Vagina (tissue), 2 donors: Measurements from ENCODE around the gene IMPA2.

Experiments
- POLR2A ChIP-seq, 2 donors: fragments of 450-650 bp; IDR thresholded peaks; one replicate each; pipeline ENCODE4 v1.6.1; 2017; ENCODE audit warnings: antibody characterized with exemption in 2 of 2, mild to moderate bottlenecking in 2 of 2, moderate library complexity in 2 of 2
- TF ChIP-seq, protein P1 (sequence below), 3 experiments: fragments of 450-650 bp in 2 of 3; fragments of 200-600 bp in 1 of 3; sonication (generic) in 1 of 3; IDR thresholded peaks; one replicate each; pipeline ENCODE4 v1.5.1; 2017 to 2019; ENCODE audit warnings: antibody characterized with exemption in 3 of 3, mild to moderate bottlenecking in 2 of 3, moderate library complexity in 2 of 3

DNA sequence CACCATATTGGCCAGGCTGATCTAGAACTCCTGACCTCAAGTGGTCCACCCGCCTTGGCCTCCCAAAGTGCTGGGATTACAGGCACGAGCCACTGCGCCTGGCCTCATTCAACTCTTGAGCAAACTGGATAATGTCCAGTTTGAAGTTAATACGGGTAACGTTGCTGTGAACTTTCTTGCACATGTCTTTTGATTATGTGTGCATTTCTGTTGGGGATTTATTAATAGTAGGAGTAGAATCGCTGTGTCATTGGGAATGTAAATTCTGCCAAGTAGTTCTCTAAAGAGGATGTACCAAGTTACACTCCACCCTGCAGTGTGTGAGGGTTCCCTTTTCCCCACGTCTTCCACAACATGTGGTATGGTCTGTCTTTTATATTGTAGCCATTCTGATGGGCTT, 6.2 kb downstream of the IMPA2 start:
- TF ChIP-seq, protein P1, sequence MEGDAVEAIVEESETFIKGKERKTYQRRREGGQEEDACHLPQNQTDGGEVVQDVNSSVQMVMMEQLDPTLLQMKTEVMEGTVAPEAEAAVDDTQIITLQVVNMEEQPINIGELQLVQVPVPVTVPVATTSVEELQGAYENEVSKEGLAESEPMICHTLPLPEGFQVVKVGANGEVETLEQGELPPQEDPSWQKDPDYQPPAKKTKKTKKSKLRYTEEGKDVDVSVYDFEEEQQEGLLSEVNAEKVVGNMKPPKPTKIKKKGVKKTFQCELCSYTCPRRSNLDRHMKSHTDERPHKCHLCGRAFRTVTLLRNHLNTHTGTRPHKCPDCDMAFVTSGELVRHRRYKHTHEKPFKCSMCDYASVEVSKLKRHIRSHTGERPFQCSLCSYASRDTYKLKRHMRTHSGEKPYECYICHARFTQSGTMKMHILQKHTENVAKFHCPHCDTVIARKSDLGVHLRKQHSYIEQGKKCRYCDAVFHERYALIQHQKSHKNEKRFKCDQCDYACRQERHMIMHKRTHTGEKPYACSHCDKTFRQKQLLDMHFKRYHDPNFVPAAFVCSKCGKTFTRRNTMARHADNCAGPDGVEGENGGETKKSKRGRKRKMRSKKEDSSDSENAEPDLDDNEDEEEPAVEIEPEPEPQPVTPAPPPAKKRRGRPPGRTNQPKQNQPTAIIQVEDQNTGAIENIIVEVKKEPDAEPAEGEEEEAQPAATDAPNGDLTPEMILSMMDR (IDR thresholded peaks at IDR 0.05) = no peak
- TF ChIP-seq POLR2A (IDR thresholded peaks at IDR 0.05) = no peak
